Omental fat pad (tissue), 4 donors: Measurements from ENCODE around the gene ST3GAL5. TPM values are rescaled to one million over a fixed set of nuclear protein-coding genes. Genes with fewer than 3 reads are reported as not detected.
"Not testable (repeated sequence)": the region's sequence is repeated elsewhere in the genome, so short reads cannot be mapped to it uniquely, and the experiment has no call there.

Experiments used
- ATAC-seq: fragments of 150-250 bp; one replicate; pipeline ENCODE4 v1.9.1; 2016; ENCODE audit warnings: mild to moderate bottlenecking, moderate library complexity; ENCODE audit not compliant: low FRiP score
- DNase-seq: peaks from one replicate; pipeline ENCODE4 v3.0.0-alpha.2; 2019; ENCODE audit warnings: low spot score
- total RNA-seq, 4 donors: library from RNA; depleted of rRNA; stranded (reverse); fragments of >200 nt; gene quantifications; one replicate each; pipeline ENCODE4 v1.1.0, GENCODE V29; 2016
- TF ChIP-seq, protein P1 (sequence below), 3 donors: fragments of 450-650 bp; IDR thresholded peaks; one replicate each; pipeline ENCODE4 v1.5.1; 2016 to 2017; ENCODE audit warnings: antibody characterized with exemption in 3 of 3, mild to moderate bottlenecking in 3 of 3, moderate library complexity in 2 of 3

The ST3GAL5 gene
- total RNA-seq, 4 donors from 2014 or later, result 41.7 to 89.5 (median 59.4) TPM

- DNase-seq (no peak), ATAC-seq (peak; percentile 28)
- TF ChIP-seq, protein P1, sequence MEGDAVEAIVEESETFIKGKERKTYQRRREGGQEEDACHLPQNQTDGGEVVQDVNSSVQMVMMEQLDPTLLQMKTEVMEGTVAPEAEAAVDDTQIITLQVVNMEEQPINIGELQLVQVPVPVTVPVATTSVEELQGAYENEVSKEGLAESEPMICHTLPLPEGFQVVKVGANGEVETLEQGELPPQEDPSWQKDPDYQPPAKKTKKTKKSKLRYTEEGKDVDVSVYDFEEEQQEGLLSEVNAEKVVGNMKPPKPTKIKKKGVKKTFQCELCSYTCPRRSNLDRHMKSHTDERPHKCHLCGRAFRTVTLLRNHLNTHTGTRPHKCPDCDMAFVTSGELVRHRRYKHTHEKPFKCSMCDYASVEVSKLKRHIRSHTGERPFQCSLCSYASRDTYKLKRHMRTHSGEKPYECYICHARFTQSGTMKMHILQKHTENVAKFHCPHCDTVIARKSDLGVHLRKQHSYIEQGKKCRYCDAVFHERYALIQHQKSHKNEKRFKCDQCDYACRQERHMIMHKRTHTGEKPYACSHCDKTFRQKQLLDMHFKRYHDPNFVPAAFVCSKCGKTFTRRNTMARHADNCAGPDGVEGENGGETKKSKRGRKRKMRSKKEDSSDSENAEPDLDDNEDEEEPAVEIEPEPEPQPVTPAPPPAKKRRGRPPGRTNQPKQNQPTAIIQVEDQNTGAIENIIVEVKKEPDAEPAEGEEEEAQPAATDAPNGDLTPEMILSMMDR (IDR thresholded peaks at IDR 0.05), result no peak
Observed at GRCh38 chr2:85886141-85886540, 2.6 kb downstream of the ST3GAL5 start.

- not testable (repeated sequence) for DNase-seq, ATAC-seq
Observed at GRCh38 chr2:85881781-85882180, 7.0 kb downstream of the ST3GAL5 start.

- ATAC-seq, DNase-seq: not testable (repeated sequence)
Observed at GRCh38 chr2:85880716-85881328, 8.0 kb downstream of the ST3GAL5 start.

DNA sequence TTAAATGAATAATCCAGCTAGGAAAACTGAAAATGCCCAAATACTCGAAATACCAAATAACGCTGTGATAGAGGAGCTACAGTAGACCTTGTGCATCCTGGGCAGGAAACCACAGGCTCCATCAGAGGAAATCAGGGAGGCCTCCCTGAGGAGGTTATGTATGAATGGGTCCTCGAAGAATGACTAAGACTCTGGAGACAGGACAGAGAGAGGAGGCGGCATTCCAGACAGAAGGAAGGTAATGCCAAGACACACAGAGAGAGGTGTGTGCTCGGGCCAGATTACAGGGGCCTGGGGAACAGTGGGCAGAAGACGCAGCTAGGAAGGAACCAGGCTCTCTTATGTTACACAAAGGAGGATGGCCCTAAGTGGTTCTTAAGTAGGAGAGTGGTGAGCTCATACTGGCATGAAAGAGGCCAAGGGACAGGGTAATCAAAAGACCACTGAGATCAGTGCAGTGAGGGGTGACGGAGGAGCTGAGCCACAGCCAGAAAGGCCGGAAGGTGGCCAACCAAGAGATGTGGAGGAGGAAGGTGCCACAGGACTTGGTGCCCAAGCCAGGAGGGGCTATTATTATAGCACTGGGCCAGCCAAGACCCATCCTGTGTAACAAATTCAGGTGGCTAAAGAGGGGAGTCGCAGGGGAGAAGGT is 9.9 kb downstream of the ST3GAL5 start:
- no peak for DNase-seq
- ATAC-seq, result no peak
- TF ChIP-seq, protein P1 (IDR thresholded peaks at IDR 0.05), result no peak

DNA sequence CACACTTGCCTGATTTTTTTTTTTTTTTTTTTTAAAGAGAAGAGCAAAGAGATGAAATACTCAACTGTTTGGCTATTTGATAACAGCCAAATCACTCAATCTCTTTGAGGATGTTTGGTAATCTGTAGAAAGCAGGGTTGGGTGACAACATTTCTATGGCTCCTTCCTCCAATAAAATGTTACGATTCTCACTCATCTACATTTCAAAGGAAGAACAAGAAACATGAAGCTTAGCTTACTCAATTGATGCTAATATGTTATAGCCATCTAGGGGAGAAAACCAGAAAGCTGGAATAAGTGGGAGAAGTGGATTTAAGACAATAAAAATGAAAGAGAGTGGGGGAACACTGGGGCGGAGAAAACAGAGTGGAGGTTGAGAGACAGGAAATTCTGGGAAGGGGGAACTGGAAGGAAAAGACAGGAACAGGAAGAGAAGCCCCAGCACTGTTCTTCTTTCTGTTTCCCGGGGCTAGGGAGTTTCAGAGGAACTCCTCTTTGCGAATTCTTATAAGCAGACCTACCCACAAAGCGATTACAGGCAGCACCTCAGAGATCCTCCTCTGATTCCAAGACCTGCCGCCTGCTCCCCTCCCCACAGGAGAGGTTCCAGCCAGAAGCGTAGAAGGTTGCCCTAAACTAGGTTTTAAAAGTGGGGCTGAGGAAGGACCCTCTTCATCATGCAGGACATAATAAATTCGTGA is 13.3 kb downstream of the ST3GAL5 start:
- DNase-seq, result no peak
- ATAC-seq, result no peak
- TF ChIP-seq, protein P1 (IDR thresholded peaks at IDR 0.05), result no peak

DNA sequence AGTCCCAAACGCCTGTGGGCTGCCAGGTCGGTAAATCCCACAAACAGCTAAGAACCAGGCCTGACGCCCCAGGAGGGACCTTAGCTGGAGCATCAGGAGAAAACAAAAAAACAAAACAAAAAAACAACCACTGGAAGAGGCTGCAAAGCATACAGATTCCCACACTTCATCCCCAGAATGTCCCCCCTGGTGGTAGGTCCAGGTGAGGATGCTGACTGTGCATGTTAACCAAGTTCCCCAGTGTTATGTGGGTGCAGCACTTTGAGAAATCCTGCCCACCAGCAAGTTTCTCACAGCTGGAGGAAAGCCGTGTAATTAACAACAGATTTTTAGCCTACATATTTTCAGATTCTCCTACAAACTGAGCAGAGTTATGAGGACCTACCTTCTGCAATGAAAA is 15.1 kb downstream of the ST3GAL5 start:
- TF ChIP-seq, protein P1 (IDR thresholded peaks at IDR 0.05), result no peak
- ATAC-seq, result no peak
- DNase-seq, result no peak

GRCh38 chr2:85872536-85873161 is 16.1 kb downstream of the ST3GAL5 start:
- TF ChIP-seq, protein P1 (IDR thresholded peaks at IDR 0.05), result no peak
- ATAC-seq (no peak), DNase-seq (no peak)
